CD4-positive, alpha-beta T cell treated with Interleukin-21 for 1 hour (primary cell): ENCODE results near the gene INPP5K.
"Not testable (repeated sequence)": the region's sequence is repeated elsewhere in the genome, so short reads cannot be mapped to it uniquely, and the experiment has no call there.

ENCODE experiments used
- DNase-seq: peaks from one replicate; pipeline ENCODE4 v3.0.0-alpha.2; 2020

INPP5K gene

DNA sequence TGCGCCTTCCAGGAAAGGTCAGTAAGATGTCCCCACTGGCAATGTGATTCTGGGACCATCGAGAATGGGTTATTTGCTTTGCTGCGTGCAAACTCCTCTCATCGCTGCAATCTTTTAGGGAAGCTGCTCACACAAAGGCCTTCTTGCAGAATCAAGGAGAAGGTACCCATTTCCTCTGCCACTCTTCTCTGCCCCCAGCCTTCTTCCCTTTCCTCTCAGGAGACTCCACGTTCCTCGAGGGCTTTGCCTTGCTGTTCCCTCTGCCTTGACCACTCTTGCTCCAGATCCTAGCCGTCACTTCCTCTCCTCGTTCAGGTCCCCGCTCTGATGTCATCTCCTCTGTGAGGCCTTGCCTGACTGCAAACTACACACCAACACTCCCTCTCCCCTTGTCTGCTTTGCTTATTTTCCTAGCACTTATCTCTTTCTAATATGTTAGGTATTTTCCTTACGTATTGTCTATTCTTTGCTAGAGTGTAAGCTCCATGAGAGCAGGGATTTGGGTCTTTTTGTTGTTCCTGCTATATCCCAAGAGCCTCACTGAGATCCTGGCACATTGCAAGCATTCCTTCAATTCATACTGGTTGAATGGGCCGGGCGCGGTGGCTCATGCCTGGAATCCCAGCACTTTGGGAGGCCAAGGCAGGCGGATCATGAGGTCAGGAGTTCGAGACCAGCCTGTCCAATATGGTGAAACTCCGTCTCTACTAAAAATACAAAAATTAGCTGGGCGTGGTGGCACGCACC, 55.0 kb downstream of the INPP5K start:
- no peak for DNase-seq

DNA sequence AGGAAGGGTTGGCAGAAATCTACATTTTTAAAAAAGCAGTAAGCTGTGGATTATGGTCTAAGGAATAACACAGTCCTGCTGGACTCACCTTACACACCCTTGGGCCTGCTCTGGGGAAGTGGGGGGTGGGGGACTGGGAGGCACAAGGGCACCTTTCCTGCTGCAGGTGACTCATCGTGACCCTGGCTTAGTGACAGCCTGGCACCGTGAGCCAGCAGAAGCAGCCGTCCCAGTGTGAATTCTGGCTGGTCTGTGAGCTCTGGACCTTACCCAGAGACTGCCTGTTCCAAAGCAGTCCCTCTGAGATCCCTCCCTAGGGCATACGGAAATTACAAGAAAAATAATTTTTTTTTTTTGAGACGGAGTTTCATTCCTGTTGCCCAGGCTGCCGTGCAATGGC, 56.2 kb downstream of the INPP5K start:
- no peak for DNase-seq

DNA sequence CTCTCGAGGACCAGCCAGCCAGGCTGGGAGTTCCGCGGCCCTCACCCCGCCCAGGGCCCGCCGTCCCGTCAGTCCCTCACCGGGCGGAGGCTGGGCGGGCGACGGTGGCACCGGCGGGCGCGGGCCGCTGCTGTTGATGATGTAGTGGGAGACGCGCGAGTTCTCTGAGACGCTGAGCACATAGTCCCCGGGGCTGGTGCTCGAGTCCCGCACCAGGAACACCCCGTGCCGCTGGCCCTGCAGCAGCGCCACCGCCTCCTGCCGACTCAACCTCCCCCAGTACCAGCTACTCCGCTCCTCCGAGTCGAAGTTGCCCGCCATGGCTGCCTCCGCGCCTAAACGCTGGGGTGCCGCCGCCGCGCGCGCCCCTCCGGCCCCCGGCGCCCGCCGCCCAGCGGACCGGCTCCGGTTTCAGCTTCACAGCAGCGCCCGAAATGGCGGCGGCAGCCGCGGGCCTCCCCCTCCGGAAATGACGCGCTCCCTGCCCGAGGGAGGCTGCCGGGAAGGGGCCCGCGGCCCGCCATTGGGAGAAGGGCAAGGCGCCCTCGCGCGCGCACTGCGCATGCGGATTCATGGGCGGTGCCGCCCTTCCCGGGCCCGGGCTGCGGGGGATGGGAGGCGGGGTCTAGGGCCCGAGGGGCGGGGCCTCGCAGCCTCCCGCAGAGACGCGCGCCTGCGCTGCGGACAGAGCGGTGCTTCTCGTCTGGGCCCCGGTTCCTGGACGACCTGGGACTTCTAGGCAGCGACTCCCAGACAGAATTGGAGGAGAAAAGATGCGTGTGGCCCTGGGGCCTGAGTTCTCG, 60.4 kb downstream of the INPP5K start, which contains the start of gene CRK:
TSS of gene CRK (minus strand) at position 436 of the 803 bp plus-strand sequence. CDS start at position 321, 115 bp downstream.
- DNase-seq = peak; percentile 98

DNA sequence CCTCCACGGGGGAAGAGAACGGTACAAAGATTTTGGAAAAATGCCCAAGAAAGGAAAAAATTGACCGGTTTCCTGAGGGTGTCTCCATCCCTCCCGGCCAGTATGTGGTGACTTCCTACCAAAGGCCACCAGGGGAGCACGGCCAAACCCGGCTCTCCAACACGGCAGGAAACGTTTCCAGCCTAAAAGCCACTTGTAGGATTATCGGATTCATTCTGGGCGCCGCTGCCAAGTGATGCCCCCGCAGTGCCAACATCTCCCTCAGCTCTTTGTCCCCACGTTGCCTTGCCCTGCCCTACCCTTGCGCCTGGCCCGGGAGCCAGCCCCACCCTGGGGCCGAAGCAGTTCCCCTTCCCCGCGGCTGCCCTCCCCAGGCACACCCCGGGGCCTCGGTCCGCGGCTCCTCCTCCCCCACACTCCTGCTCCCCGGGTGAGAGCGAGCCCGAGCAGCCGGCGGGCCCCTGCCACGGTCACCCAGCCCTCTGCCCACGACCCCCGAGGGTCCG, 61.1 kb downstream of the INPP5K start:
- peak; percentile 47 for DNase-seq

DNA sequence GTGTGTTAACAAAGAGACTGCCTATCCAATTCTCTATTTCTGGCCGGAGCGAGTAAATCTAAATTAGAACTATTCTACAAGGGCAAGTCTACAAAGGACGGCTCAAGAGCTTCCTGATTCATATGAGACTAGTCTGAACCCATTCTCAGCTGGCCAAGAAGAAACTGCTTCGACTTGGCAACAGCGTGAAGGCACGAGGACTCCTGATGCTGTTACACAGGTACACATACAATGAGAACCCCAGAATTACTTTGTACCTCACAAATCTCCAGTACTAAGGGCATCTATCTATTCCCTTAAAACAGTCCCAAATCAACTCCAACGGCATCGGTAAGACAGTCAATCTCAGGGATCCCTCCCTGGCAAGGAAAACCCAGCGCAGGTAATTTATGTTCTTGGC, 61.9 kb downstream of the INPP5K start:
- no peak for DNase-seq

DNA sequence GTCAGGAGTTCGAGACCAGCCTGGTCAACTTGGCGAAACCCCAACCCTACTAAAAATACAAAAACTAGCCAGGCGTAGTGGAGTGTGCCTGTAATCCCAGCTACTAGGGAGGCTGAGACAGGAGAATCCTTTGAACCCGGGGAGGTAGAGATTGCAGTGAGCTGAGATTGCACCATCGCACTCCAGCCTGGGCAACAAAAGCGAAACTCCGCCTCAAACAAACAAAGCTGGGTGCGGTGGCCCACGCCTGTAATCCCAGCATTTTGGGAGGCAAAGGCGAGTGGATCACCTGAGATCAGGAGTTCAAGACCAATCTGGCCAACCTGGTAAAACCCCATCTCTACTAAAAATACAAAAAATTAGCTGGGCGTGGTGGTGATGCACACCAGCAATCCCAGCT, 62.7 kb downstream of the INPP5K start:
- not testable (repeated sequence) for DNase-seq

DNA sequence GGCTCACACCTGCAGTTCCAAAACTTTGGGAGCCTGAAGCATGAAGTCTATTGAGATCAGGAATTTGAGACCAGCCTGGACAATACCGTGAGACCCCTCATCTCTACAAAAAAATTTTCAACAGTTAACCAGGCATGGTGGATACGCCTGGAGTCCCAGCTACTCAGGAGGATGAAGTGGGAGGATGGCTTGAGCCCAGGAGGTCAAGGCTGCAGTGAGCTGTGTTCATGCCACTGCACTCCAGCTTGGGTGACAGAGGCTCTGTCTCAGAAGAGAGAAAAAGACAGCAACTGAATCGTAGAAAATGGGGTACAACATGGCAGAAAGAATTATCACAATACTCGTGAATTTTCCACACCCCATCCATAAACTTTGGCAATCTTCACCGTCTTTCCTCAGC, 63.6 kb downstream of the INPP5K start:
- DNase-seq = no peak

DNA sequence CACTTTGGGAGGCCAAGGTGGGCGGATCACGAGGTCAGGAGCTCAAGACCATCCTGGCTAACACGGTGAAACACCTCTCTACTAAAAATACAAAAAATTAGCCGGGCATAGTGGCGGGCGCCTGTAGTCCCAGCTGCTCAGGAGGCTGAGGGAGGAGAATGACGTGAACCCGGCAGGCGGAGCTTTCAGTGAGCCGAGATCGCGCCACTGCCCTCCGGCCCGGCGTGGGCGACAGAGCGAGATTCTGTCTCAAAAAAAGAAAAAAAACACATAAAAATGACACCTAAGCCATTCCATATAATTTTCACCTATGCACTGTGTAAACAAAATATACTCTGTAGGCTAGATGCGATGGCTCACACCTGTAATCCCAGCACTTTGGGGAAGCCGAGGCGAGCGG, 66.2 kb downstream of the INPP5K start:
- not testable (repeated sequence) for DNase-seq

DNA sequence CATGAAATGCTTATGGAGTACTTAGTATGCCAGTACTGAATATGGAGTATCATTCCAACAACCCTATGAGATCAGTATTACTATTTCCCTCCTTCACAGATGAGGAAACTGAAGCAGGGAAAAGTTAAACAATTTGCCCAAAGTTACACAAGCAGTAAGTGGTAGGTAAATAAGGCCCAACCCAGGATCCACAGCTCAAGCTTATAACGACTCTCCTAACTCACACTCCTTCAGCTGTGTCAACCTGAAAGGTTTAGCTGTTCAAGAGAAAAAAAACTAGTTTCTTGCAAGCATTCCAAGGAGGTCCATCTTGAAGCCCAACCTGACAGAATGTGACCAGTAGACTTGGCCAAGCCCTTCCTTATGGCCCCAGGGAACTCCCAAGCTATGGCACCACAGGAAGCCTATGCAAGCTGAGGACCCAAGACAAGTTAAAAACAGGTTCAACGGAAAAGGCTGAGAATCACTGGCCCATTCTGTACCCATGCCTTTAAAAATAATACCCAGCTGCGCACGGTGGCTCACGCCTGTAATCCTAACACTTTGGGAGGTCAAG, 66.9 kb downstream of the INPP5K start:
- DNase-seq = no peak

DNA sequence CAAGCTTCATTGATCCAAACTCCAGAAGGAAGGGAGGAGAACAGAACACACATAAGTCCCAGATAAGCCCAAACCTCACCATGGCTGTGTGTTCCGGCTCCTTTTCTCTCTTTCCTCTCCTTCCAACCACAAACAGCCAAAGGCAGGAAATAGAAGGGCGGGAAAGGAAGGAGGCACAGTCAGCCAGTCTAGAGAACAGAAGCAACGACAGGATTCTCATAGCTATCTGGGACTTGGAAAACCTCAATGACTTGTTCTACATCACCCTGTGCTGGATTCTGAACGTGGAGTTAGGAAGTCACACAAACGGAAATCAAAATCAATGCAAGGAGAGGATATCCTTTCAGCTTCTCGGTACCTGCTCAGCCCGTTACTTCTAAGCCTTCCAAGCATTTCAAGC, 69.4 kb downstream of the INPP5K start:
- DNase-seq = no peak

DNA sequence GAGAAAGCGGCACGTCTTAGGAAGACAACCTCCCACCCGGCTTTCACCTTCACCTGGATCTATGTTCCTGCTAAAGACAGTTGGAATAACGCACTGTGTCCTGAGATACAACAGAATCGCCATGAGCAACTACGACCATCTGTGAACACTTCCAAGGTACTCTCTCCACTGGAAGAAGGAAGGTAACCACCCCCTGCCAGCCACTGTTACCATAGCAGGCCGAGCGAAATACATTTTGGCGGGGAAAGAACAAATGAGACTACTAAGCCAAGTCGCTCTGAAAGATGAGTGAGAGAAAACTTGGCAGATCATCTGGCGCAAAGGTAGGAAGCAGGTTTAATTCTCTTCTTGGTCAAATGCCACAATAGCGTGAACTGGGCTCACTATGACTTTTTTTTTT, 70.2 kb downstream of the INPP5K start:
- no peak for DNase-seq

DNA sequence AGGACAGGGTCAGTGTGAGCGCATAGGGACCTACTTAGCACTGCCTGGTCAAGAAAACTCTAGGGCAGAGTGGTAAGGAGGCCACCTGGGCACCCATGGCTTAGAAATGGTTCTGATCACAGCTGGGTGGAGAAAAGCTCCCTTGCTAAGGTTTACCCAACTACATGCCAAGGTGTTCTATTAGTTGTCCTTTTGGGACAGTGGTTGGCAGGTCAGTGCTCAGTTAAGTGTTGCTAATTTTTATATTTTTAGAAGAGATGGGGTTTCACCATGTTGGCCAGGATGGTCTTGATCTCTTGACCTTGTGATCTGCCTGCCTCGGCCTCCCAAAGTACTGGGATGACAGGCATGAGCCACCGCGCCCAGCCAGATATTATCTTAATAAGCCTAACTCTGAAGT, 70.7 kb downstream of the INPP5K start:
- DNase-seq = not testable (repeated sequence)
